PFSK-1 (cell line): ENCODE data around the gene GLDN.

ENCODE experiments used
- SIN3A ChIP-seq: IDR thresholded peaks from 2 replicates; pipeline ENCODE4 v1.6.1; 2012; ENCODE audit warnings: mild to moderate bottlenecking, low read length, moderate library complexity, borderline replicate concordance; ENCODE audit not compliant: insufficient read depth
- TAF1 ChIP-seq: IDR thresholded peaks from 2 replicates; pipeline ENCODE4 v1.6.1; 2012; ENCODE audit warnings: low read length, control low read depth, borderline replicate concordance; ENCODE audit not compliant: insufficient read depth

DNA sequence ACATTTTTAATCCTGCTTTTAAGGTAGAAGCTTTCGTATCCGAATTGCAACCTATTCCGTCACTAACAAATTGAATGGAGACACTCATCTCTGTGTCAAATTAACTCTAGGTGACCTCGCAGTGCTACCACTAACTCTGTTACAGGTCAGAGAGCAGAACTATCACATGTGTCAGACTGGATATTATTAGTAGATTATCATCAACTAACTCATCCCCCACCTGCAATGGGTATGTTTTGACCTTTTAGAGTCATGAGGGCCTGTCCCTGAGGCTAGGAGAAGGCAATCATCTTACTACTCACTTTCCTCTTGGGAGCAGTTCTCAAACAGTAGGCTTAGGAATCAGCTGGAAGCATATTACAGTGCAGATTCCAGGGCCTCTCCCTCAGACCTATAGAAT is 2.0 kb downstream of the GLDN start:
- TF ChIP-seq TAF1 (no peak), SIN3A (no peak)
